ENCODE measurements around the gene SMIM43.
"Not testable (repeated sequence)": the region's sequence is repeated elsewhere in the genome, so short reads cannot be mapped to it uniquely, and the experiment has no call there.

DNA sequence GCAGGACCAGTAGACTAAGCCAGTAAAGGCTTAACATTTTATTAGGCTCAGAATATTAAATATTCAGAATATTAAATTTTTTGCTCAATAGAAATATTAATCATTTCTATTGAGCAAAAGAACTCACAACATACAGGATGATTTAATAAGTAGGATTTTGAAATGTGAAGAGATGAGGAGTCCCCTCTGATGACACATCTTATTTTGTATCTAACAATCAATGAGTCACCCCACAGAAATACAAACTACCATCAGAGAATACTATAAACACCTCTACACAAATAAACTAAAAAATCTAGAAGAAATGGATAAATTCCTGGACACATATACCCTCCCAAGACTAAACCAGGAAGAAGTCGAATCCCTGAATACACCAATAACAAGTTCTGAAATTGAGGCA, 12.8 kb downstream of the SMIM43 start:
- TF ChIP-seq, protein P1, sequence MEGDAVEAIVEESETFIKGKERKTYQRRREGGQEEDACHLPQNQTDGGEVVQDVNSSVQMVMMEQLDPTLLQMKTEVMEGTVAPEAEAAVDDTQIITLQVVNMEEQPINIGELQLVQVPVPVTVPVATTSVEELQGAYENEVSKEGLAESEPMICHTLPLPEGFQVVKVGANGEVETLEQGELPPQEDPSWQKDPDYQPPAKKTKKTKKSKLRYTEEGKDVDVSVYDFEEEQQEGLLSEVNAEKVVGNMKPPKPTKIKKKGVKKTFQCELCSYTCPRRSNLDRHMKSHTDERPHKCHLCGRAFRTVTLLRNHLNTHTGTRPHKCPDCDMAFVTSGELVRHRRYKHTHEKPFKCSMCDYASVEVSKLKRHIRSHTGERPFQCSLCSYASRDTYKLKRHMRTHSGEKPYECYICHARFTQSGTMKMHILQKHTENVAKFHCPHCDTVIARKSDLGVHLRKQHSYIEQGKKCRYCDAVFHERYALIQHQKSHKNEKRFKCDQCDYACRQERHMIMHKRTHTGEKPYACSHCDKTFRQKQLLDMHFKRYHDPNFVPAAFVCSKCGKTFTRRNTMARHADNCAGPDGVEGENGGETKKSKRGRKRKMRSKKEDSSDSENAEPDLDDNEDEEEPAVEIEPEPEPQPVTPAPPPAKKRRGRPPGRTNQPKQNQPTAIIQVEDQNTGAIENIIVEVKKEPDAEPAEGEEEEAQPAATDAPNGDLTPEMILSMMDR (IDR thresholded peaks at IDR 0.05): not testable (repeated sequence)
- TF ChIP-seq POLR2A (IDR thresholded peaks at IDR 0.05): not testable (repeated sequence)
